Prostate gland (tissue), 2 donors: Measurements from ENCODE around the gene CXCL13. TPM values are rescaled to one million over a fixed set of nuclear protein-coding genes. Genes with fewer than 3 reads are reported as not detected.
"Not testable (repeated sequence)": the region's sequence is repeated elsewhere in the genome, so short reads cannot be mapped to it uniquely, and the experiment has no call there.

Source experiments
- DNase-seq: peaks from one replicate; pipeline ENCODE4 v3.0.0-alpha.2; 2019; ENCODE audit warnings: low spot score
- H3K27ac ChIP-seq, 2 donors: fragments of 200-600 bp; sonication (generic); 2 replicates each; pipeline ENCODE4 v1.5.1; 2017 to 2019
- H3K27me3 ChIP-seq: fragments of 200-600 bp; sonication (generic); replicated peaks from 2 replicates; pipeline ENCODE4 v1.5.1; 2019; ENCODE audit not compliant: insufficient read depth
- H3K36me3 ChIP-seq, 2 donors: fragments of 200-600 bp; sonication (generic); 1 replicate in 1 of 2; 2 replicates in 1 of 2; pipeline versions ENCODE4 v1.5.1 to v1.8.1; 2017 to 2019
- H3K4me1 ChIP-seq: fragments of 200-600 bp; sonication (generic); replicated peaks from 2 replicates; pipeline ENCODE4 v1.5.1; 2019
- H3K4me3 ChIP-seq, 2 donors: fragments of 200-600 bp; sonication (generic); 2 replicates each; pipeline ENCODE4 v1.5.1; 2017 to 2019
- H3K9me3 ChIP-seq: fragments of 200-600 bp; sonication (generic); 2 replicates; pipeline ENCODE4 v1.5.1; 2017
- POLR2A ChIP-seq: fragments of 450-650 bp; IDR thresholded peaks from one replicate; pipeline ENCODE4 v1.6.1; 2016; ENCODE audit warnings: antibody characterized with exemption, mild to moderate bottlenecking
- POLR2AphosphoS5 ChIP-seq: sonication (generic); formaldehyde crosslinking; IDR thresholded peaks from one replicate; pipeline ENCODE4 v1.6.1; 2017; ENCODE audit warnings: antibody characterized with exemption
- whole genome bisulfite sequencing: methylation state at CpG from one replicate; pipeline ENCODE4 v1.1.5; 2018; 5-methylcytosine and 5-hydroxymethylcytosine counted together
- intact Hi-C: fragments of 100-400 bp; cut with DNase I; formaldehyde crosslinking; loops from one replicate; pipeline ENCODE4 v1.14.2; 2022
- total RNA-seq, 2 donors: library from RNA; depleted of rRNA; stranded (reverse); fragments of >200 nt; gene quantifications; one replicate each; pipeline ENCODE4 v1.1.0, GENCODE V29; 2016
- TF ChIP-seq, protein P1 (sequence below), 4 experiments: fragments of 200-600 bp in 2 of 4; fragments of 450-650 bp in 2 of 4; sonication (generic) in 2 of 4; IDR thresholded peaks; 1 replicate in 3 of 4; 2 replicates in 1 of 4; pipeline ENCODE4 v1.5.1; 2016 to 2019; ENCODE audit warnings: antibody characterized with exemption in 4 of 4, mild to moderate bottlenecking in 2 of 4, moderate library complexity in 2 of 4

The CXCL13 gene
- total RNA-seq, 2 donors from 2014 or later = 1.4 to 3.1 TPM

GRCh38 chr4:77650787-77651186, 45.2 kb downstream of the CXCL13 start:
- intact Hi-C loops = no loop called here
- WGBS = 37% methylated on average over 1 of the region's 1 CpG
- Histone ChIP-seq H3K36me3 (no peaks in the 10 kb centered on the region), H3K4me1 (no peaks in the 10 kb centered on the region), H3K9me3 (no peaks in the 10 kb centered on the region), H3K27ac (no peak overlapping the region), H3K27me3 (no peaks in the 10 kb centered on the region), H3K4me3 (no peak overlapping the region)
- TF ChIP-seq, protein P1, sequence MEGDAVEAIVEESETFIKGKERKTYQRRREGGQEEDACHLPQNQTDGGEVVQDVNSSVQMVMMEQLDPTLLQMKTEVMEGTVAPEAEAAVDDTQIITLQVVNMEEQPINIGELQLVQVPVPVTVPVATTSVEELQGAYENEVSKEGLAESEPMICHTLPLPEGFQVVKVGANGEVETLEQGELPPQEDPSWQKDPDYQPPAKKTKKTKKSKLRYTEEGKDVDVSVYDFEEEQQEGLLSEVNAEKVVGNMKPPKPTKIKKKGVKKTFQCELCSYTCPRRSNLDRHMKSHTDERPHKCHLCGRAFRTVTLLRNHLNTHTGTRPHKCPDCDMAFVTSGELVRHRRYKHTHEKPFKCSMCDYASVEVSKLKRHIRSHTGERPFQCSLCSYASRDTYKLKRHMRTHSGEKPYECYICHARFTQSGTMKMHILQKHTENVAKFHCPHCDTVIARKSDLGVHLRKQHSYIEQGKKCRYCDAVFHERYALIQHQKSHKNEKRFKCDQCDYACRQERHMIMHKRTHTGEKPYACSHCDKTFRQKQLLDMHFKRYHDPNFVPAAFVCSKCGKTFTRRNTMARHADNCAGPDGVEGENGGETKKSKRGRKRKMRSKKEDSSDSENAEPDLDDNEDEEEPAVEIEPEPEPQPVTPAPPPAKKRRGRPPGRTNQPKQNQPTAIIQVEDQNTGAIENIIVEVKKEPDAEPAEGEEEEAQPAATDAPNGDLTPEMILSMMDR (IDR thresholded peaks at IDR 0.05) = no peak
- DNase-seq = no peak

DNA sequence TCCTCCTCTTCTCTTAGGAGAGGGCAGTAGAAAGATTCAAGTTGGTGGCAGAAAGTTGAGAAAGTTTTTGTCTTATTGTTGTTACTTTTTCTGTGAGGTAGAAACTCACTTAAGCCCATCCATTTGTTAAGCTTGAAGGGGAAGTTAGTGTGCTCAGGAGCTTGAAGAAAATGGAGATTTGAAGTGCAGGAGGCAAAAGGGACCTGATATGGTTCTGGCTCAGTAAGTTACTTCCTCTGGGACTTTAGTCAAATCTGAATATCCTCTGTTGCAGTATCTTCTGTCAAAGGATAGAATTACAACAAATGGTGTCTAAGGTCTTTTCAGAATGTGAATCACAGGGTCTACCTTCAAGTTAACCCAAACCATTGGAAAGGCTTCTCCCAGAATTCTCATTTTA, 46.2 kb downstream of the CXCL13 start:
- H3K4me3 ChIP-seq = no peak overlapping the region
- intact Hi-C loops = no loop called here

GRCh38 chr4:77652237-77652897, 46.7 kb downstream of the CXCL13 start:
- Histone ChIP-seq H3K27me3 (no peaks in the 10 kb centered on the region), H3K27ac (no peak overlapping the region), H3K36me3 (no peaks in the 10 kb centered on the region), H3K4me1 (no peaks in the 10 kb centered on the region), H3K4me3 (no peak overlapping the region), H3K9me3 (no peaks in the 10 kb centered on the region)
- TF ChIP-seq POLR2AphosphoS5 = no peak
- TF ChIP-seq POLR2A = no peak
- TF ChIP-seq, protein P1 (IDR thresholded peaks at IDR 0.05) = no peak
- DNase-seq = no peak
- 28% methylated on average over 5 of the region's 5 CpGs for WGBS
- intact Hi-C loops = no loop called here

More for the DNA sequence above, 46.2 kb downstream of the CXCL13 start:
- Histone ChIP-seq H3K27ac (no peak overlapping the region), H3K36me3 (no peaks in the 10 kb centered on the region), H3K9me3 (no peaks in the 10 kb centered on the region), H3K27me3 (no peaks in the 10 kb centered on the region), H3K4me1 (no peaks in the 10 kb centered on the region)
- TF ChIP-seq POLR2A (no peak), POLR2AphosphoS5 (no peak)
- TF ChIP-seq, protein P1 (IDR thresholded peaks at IDR 0.05) = no peak
- DNase-seq = no peak

DNA sequence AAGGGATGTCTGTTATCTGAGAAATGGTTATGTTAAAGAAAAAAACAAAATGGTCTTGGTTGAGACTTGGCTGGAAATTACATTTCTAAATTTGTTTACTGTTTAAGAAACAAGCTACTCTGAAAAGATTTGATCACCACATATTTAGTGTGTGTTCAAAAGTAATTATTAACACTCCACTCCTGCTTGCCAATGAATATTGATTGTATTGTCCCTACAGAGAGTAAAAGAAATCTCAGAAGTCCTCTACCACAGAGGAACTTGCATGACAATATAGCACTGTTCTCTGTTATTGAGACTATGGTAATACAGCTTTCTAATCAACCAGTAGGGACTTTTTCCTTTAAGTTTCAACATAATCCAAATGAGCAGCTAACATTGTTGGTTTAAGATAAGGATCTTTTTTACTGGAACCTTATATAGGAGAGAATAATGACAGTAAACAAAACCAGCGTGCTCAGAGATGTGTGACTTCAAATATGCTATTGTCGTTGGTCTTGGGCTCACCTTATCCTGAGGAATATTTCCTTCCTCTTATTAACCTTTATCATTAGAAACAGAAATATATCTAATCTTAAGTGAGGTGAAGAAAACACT, 47.6 kb downstream of the CXCL13 start:
- TF ChIP-seq POLR2AphosphoS5 = no peak
- TF ChIP-seq, protein P1 (IDR thresholded peaks at IDR 0.05) = no peak
- TF ChIP-seq POLR2A = no peak
- no peak overlapping the region for H3K4me3 ChIP-seq
- 36% methylated on average over 2 of the region's 2 CpGs for WGBS
- H3K27ac ChIP-seq = no peak overlapping the region
- no peaks in the 10 kb centered on the region for H3K36me3 ChIP-seq
- intact Hi-C loops = no loop called here
- no peaks in the 10 kb centered on the region for H3K4me1 ChIP-seq
- no peaks in the 10 kb centered on the region for H3K9me3 ChIP-seq
- H3K27me3 ChIP-seq = no peaks in the 10 kb centered on the region
- no peak for DNase-seq

DNA sequence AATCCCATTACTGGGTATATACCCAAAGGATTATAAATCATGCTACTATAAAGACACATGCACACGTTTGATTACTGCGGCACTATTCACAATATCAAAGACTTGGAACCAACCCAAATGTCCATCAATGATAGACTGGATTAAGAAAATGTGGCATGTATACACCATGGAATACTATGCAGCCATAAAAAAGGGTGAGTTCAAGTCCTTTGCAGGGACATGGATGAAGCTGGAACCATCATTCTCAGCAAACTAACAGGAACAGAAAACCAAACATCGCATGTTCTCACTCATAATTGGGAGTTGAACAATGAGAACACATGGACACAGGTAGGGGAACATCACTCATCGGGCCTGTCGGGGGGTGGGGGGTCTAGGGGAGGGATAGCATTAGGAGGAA, 54.7 kb downstream of the CXCL13 start:
- H3K36me3 ChIP-seq, H3K4me3 ChIP-seq, H3K9me3 ChIP-seq, H3K27ac ChIP-seq, DNase-seq, H3K27me3 ChIP-seq, H3K4me1 ChIP-seq, intact Hi-C loops: not testable (repeated sequence)
- WGBS = 90% methylated on average over 5 of the region's 5 CpGs

Other genes starting within 250 kb of the CXCL13 start
- gene CNOT6L, start 213.5 kb downstream of the CXCL13 start, total RNA-seq = 10 to 100 TPM; 27.7 to 36.6 TPM